Activated CD4-positive, alpha-beta T cell treated with anti-CD3 and anti-CD28 coated beads, Interleukin-2, amount 50 U/mL, for 1 hour (primary cell): ENCODE results near the gene C4BPB.

ENCODE experiments used
- DNase-seq: peaks from one replicate; pipeline ENCODE4 v3.0.0-alpha.2; 2020

The C4BPB gene

GRCh38 chr1:207060596-207060995 lies 28.1 kb upstream of the C4BPB start:
- DNase-seq = no peak

- DNase-seq = no peak
Measured at GRCh38 chr1:207062058-207062457, 26.6 kb upstream of the C4BPB start.

- no peak for DNase-seq
Measured at GRCh38 chr1:207063014-207063413, 25.6 kb upstream of the C4BPB start.

GRCh38 chr1:207064561-207064960 lies 24.1 kb upstream of the C4BPB start:
- no peak for DNase-seq

GRCh38 chr1:207067185-207067584 lies 21.5 kb upstream of the C4BPB start:
- DNase-seq = no peak

GRCh38 chr1:207067665-207068064 lies 21.0 kb upstream of the C4BPB start:
- DNase-seq = no peak

- no peak for DNase-seq
Measured at GRCh38 chr1:207069061-207069460, 19.6 kb upstream of the C4BPB start.

GRCh38 chr1:207069858-207070506 lies 18.7 kb upstream of the C4BPB start:
- no peak for DNase-seq

- no peak for DNase-seq
Measured at GRCh38 chr1:207070811-207071210, 17.8 kb upstream of the C4BPB start.

GRCh38 chr1:207071426-207071825 lies 17.2 kb upstream of the C4BPB start:
- no peak for DNase-seq

- DNase-seq = no peak
Measured at GRCh38 chr1:207072233-207072632, 16.4 kb upstream of the C4BPB start.

GRCh38 chr1:207073906-207074820 lies 14.5 kb upstream of the C4BPB start:
- no peak for DNase-seq

- DNase-seq = no peak
Measured at GRCh38 chr1:207076181-207076955, 12.3 kb upstream of the C4BPB start.

- DNase-seq = no peak
Measured at GRCh38 chr1:207077012-207077411, 11.6 kb upstream of the C4BPB start.

- DNase-seq = peak; percentile 57
Measured at GRCh38 chr1:207077470-207078377, 10.9 kb upstream of the C4BPB start.

GRCh38 chr1:207078578-207079132 lies 10.0 kb upstream of the C4BPB start:
- DNase-seq = no peak

GRCh38 chr1:207079706-207080241 lies 8.9 kb upstream of the C4BPB start:
- DNase-seq = no peak

- DNase-seq = no peak
Measured at GRCh38 chr1:207081088-207081487, 7.6 kb upstream of the C4BPB start.

GRCh38 chr1:207081806-207082205 lies 6.9 kb upstream of the C4BPB start:
- no peak for DNase-seq

- DNase-seq = no peak
Measured at GRCh38 chr1:207084232-207084631, 4.4 kb upstream of the C4BPB start.

GRCh38 chr1:207084701-207085180 lies 3.9 kb upstream of the C4BPB start:
- peak; percentile 38 for DNase-seq

GRCh38 chr1:207085887-207086286 lies 2.8 kb upstream of the C4BPB start:
- DNase-seq = no peak
